GM21529 (cell line): ENCODE measurements around the gene NOSTRIN.
"Not testable (repeated sequence)": the region's sequence is repeated elsewhere in the genome, so short reads cannot be mapped to it uniquely, and the experiment has no call there.

Experiments used
- ATAC-seq: cut with Tn5 transposase; IDR thresholded peaks from one replicate; pipeline ENCODE4 v1.9.1; 2021; ENCODE audit not compliant: unreplicated experiment

Gene NOSTRIN

GRCh38 chr2:168816369-168816768 is 13.9 kb downstream of the NOSTRIN start:
- no peak for ATAC-seq

- ATAC-seq = no peak
Observed at GRCh38 chr2:168819050-168819715, 16.7 kb downstream of the NOSTRIN start.

DNA sequence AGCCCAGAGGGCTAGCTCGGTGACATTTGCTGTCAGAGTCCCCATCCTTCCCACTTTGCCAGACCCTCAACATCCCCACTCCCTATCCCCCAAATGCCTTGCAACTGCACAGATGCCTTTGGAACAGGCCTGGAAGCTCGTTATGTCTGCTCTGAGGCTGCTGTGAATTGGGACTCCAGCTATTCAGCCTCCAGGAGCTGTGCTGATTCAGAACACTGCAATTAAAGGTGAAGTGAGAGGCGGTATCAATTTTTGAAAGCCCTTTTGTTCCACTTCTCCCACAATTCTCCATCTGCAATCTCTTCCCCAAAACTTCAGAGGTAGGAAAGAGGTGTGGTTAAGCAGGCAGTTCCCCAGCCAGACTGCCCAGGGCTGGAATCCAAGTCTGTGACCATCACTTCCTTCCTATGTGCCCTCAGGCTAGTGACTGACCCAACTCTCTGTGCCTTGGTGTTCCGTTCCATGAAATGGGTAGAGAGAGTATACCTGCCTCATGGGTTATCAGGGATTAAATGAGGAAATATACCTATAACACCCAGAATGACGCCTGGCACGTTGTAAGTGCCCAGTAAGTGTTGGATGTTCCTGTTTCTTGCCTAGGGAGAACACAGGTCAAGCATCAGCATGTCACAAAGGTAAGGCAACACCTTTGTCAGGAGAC is 17.5 kb downstream of the NOSTRIN start:
- ATAC-seq = no peak

GRCh38 chr2:168821577-168821976 is 19.1 kb downstream of the NOSTRIN start:
- no peak for ATAC-seq

DNA sequence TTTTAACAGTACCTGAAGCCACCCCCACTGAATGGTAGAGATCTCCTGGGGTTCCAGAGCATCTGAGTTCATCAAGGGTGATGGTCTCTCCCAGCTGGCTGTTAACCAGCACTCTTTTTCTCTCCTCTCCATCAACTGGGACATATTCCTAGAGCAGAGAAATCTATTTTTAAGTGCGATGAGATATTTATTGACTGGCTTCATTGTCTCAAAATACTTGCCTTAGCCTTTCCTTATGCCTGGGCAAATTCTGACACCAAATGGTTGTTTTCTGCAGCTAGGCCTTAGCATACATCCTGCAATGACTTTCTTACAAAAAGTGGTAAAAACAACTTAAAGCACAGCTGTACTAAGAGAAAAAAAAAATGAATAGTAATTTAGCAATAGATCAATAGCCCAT is 19.6 kb downstream of the NOSTRIN start:
- no peak for ATAC-seq

- no peak for ATAC-seq
Observed at GRCh38 chr2:168825126-168825525, 22.7 kb downstream of the NOSTRIN start.

- no peak for ATAC-seq
Observed at GRCh38 chr2:168830958-168831357, 28.5 kb downstream of the NOSTRIN start.

DNA sequence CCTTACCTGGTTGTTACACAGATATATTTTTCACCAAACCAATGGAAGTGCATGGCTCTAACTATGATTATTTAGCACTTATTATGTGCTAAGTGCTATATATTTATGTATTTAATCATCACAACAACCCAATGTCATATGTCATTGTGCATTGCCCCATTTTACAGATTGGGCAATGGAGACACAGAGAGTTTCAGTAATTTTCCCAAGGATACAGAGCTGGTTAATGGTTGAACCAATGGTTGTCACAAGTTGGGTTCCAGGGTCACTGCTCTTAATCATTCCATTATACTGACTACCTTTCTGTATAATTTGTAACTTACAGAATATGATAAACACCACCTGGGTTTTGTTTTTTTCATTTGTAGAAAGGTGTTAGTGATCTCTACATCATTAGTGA is 29.2 kb downstream of the NOSTRIN start:
- ATAC-seq = no peak

- ATAC-seq = no peak
Observed at GRCh38 chr2:168835969-168836368, 33.5 kb downstream of the NOSTRIN start.

GRCh38 chr2:168841445-168841844 is 39.0 kb downstream of the NOSTRIN start:
- ATAC-seq = no peak

DNA sequence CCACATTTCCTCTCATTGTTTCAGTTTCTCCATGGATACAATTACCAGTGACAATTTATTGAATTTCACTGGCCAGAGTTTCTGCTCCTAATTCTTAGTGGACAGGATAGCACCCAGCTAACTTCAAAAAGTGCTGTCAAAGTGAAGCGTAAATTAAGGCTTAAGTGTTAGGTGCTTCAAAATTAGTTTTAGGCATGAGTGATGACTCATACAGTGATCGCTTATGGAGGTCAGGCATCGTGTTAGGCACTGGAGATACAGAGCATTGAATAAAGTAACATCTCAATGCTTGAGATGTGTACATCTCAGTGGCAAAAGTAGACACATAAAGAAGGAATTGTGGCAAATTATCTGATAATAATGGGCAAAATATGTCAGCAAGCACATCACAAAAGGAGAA is 40.8 kb downstream of the NOSTRIN start:
- no peak for ATAC-seq

GRCh38 chr2:168848225-168848624 is 45.8 kb downstream of the NOSTRIN start:
- no peak for ATAC-seq

DNA sequence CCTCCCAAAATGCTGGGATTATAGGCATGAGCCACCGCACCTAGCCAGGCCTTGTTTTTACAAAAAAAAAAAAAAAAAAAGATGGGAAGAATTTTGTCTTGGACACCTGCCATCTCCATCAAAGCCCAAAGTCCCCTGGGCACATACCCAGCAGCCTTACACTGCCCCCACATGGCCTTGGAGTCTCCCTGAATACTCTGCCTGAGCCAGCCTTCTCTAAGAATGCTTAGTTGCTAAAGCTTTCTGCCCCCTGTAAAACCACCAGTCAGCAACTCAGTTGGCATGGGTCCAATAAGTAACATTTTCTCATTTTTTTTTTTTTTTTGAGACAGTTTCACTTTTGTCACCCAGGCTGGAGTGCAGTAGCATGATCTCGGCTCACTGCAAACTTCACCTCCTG is 47.2 kb downstream of the NOSTRIN start:
- no peak for ATAC-seq

GRCh38 chr2:168850846-168851245 is 48.4 kb downstream of the NOSTRIN start:
- no peak for ATAC-seq

DNA sequence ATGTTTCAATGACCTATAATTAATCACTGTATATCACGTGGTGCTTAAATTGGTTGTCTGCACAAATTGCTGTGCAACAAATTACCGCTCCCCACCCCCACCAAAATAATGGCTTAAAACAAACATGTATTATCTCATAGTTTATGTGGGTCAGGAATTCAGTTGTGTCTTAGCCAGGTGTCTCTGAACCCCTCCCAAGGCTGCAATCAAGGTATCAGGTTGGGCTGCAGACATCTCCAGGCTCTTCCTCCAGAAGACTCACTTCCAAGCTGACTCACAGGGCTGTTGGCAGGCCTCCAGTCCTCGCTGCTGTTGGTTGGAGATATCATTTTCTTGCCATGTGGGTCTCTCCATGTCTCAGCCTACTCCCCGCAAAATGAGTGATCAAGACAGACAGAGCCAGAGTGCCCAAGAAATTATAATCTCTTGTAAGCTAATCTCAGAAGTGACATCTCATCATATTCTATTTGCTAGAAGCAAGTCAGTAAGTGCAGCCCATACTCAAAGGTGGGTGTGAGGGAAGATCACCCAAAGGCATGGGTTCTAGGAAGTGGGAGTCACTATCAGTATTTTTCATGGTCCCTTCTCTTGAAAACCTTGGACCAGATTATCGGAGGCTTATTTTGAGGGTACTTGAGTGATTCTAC is 49.4 kb downstream of the NOSTRIN start:
- ATAC-seq = no peak

- no peak for ATAC-seq
Observed at GRCh38 chr2:168852481-168852880, 50.0 kb downstream of the NOSTRIN start.

GRCh38 chr2:168853471-168853870 is 51.0 kb downstream of the NOSTRIN start:
- no peak for ATAC-seq

GRCh38 chr2:168854651-168855050 is 52.2 kb downstream of the NOSTRIN start:
- ATAC-seq = no peak

DNA sequence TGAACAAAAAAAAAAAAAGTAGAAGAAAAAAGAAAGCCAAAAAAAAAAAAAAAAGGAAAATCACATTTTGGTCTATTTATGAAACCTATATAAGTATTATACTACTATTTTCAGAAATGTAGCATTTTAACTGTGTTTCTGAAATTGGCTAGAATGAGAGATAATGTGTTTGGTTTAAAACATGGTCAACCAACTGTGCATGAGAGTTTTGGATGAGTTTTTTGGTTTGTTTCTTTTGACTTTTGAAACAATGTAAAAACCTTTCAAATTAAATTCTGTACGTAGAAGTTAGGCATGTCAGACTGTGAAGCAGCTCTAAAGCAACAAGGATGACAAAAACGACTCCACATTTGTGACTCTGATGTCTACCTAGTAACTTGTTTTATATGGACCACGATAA is 53.2 kb downstream of the NOSTRIN start:
- ATAC-seq = no peak

GRCh38 chr2:168858146-168858545 is 55.7 kb downstream of the NOSTRIN start:
- ATAC-seq = no peak

DNA sequence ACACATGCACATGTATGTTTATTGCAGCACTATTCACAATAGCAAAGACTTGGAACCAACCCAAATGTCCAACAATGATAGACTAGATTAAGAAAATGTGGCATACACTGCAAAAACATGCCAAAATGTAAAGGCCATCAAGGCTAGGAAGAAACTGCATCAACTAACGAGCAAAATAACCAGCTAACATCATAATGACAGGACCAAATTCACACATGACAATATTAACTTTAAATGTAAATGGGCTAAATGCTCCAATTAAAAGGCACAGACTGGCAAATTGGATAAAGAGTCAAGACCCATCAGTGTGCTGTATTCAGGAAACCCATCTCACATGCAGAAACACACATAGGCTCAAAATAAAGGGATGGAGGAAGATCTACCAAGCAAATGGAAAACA is 64.7 kb downstream of the NOSTRIN start:
- not testable (repeated sequence) for ATAC-seq

DNA sequence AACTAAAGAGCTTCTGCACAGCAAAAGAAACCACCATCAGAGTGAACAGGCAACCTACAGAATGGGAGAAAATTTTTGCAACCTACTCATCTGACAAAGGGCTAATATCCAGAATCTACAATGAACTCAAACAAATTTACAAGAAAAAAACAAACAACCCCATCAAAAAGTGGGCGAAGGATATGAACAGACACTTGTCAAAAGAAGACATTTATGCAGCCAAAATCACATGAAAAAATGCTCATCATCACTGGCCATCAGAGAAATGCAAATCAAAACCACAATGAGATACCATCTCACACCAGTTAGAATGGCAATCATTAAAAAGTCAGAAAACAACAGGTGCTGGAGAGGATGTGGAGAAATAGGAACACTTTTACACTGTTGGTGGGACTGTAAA is 67.9 kb downstream of the NOSTRIN start:
- ATAC-seq = not testable (repeated sequence)
